ENCODE measurements around the gene DOCK4.

Gene DOCK4

GRCh38 chr7:111821046-111821445 is 385.2 kb downstream of the DOCK4 start:
- no peak for DNase-seq (ENCODE audit: low read depth in 2 of 2)

GRCh38 chr7:111820621-111821020 is 385.6 kb downstream of the DOCK4 start:
- DNase-seq (ENCODE audit: low read depth in 2 of 2) = no peak

GRCh38 chr7:111820121-111820520 is 386.1 kb downstream of the DOCK4 start:
- DNase-seq (ENCODE audit: low read depth in 2 of 2) = no peak

GRCh38 chr7:111815354-111815753 is 390.8 kb downstream of the DOCK4 start:
- no peak for DNase-seq (ENCODE audit: low read depth in 2 of 2)

GRCh38 chr7:111813306-111813705 is 392.9 kb downstream of the DOCK4 start:
- DNase-seq (ENCODE audit: low read depth in 2 of 2) = no peak

- DNase-seq (ENCODE audit: low read depth in 2 of 2) = no peak
Measured at GRCh38 chr7:111806232-111806631, 400.0 kb downstream of the DOCK4 start.

- DNase-seq (ENCODE audit: low read depth in 2 of 2) = no peak
Measured at GRCh38 chr7:111803015-111803758, 403.0 kb downstream of the DOCK4 start.

- DNase-seq (ENCODE audit: low read depth in 2 of 2) = no peak
Measured at GRCh38 chr7:111802194-111802772, 403.9 kb downstream of the DOCK4 start.

GRCh38 chr7:111801277-111801676 is 404.9 kb downstream of the DOCK4 start:
- DNase-seq (ENCODE audit: low read depth in 2 of 2) = no peak

GRCh38 chr7:111796671-111797070 is 409.5 kb downstream of the DOCK4 start:
- DNase-seq (ENCODE audit: low read depth in 2 of 2) = no peak

GRCh38 chr7:111789870-111790269 is 416.3 kb downstream of the DOCK4 start:
- DNase-seq (ENCODE audit: low read depth in 2 of 2) = no peak

GRCh38 chr7:111789048-111789320 is 417.2 kb downstream of the DOCK4 start:
- no peak for DNase-seq (ENCODE audit: low read depth in 2 of 2)

GRCh38 chr7:111788286-111789047 is 417.7 kb downstream of the DOCK4 start:
- DNase-seq (ENCODE audit: low read depth in 2 of 2) = no peak

GRCh38 chr7:111787741-111788140 is 418.5 kb downstream of the DOCK4 start:
- DNase-seq (ENCODE audit: low read depth in 2 of 2) = no peak

GRCh38 chr7:111787099-111787498 is 419.1 kb downstream of the DOCK4 start:
- no peak for DNase-seq (ENCODE audit: low read depth in 2 of 2)

GRCh38 chr7:111785076-111785475 is 421.1 kb downstream of the DOCK4 start:
- DNase-seq (ENCODE audit: low read depth in 2 of 2) = no peak

- DNase-seq (ENCODE audit: low read depth in 2 of 2) = no peak
Measured at GRCh38 chr7:111784296-111784695, 421.9 kb downstream of the DOCK4 start.

GRCh38 chr7:111783854-111784253 is 422.3 kb downstream of the DOCK4 start:
- no peak for DNase-seq (ENCODE audit: low read depth in 2 of 2)

- no peak for DNase-seq (ENCODE audit: low read depth in 2 of 2)
Measured at GRCh38 chr7:111780527-111780926, 425.7 kb downstream of the DOCK4 start.

GRCh38 chr7:111775206-111775605 is 431.0 kb downstream of the DOCK4 start:
- no peak for DNase-seq (ENCODE audit: low read depth in 2 of 2)

GRCh38 chr7:111772716-111773115 is 433.5 kb downstream of the DOCK4 start:
- DNase-seq (ENCODE audit: low read depth in 2 of 2) = no peak

GRCh38 chr7:111771638-111772037 is 434.6 kb downstream of the DOCK4 start:
- DNase-seq (ENCODE audit: low read depth in 2 of 2) = no peak

GRCh38 chr7:111770116-111770515 is 436.1 kb downstream of the DOCK4 start:
- no peak for DNase-seq (ENCODE audit: low read depth in 2 of 2)

Data from activated CD4-positive, alpha-beta T cell treated with anti-CD3 and anti-CD28 coated beads for 24 hours (primary cell).